Testis (tissue), 2 donors: Measurements from ENCODE around the gene DDX18.

Experiments used
- POLR2A ChIP-seq: fragments of 450-650 bp; IDR thresholded peaks from one replicate; pipeline ENCODE4 v1.6.1; 2017; ENCODE audit warnings: antibody characterized with exemption, mild to moderate bottlenecking, moderate library complexity
- TF ChIP-seq, protein P1 (sequence below), 3 experiments: fragments of 450-650 bp in 2 of 3; fragments of 200-600 bp in 1 of 3; sonication (generic) in 1 of 3; IDR thresholded peaks; one replicate each; pipeline ENCODE4 v1.5.1; 2016 to 2019; ENCODE audit warnings: antibody characterized with exemption in 3 of 3, mild to moderate bottlenecking in 2 of 3, moderate library complexity in 1 of 3

- TF ChIP-seq, protein P1, sequence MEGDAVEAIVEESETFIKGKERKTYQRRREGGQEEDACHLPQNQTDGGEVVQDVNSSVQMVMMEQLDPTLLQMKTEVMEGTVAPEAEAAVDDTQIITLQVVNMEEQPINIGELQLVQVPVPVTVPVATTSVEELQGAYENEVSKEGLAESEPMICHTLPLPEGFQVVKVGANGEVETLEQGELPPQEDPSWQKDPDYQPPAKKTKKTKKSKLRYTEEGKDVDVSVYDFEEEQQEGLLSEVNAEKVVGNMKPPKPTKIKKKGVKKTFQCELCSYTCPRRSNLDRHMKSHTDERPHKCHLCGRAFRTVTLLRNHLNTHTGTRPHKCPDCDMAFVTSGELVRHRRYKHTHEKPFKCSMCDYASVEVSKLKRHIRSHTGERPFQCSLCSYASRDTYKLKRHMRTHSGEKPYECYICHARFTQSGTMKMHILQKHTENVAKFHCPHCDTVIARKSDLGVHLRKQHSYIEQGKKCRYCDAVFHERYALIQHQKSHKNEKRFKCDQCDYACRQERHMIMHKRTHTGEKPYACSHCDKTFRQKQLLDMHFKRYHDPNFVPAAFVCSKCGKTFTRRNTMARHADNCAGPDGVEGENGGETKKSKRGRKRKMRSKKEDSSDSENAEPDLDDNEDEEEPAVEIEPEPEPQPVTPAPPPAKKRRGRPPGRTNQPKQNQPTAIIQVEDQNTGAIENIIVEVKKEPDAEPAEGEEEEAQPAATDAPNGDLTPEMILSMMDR (IDR thresholded peaks at IDR 0.05): no peak
- no peak for TF ChIP-seq POLR2A
Observed at GRCh38 chr2:117786520-117786919, 28.0 kb upstream of the DDX18 start.
